Left hindlimb (tissue), 1 donor: ENCODE data around the gene PCED1B.

Experiments used
- DNase-seq: peaks from one replicate; pipeline ENCODE4 v3.0.0-alpha.2; 2018

PCED1B gene

DNA sequence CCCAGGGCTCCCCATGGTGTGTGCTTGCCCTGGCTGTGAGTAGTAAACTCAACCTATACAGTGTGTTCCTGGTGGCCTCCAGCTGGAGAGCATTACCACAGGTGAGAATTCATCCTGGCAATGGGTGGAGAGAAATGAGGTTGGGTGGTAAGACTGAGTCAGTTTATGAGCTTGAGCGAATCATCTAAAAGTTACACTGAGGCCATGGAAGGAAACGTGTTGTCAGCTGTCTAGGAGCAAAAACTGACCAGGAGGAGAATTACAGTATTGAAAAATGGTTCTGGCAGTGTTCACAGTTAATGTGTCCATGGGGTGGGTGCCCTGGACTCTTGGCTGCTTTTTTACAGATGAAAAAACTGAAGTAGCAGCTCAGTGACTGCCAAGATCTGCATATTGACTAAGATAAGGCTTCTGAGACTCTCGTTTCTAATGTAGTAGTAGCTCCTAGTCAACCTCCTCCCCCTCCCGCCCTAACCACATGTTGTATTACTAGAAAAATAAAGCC, 202.3 kb downstream of the PCED1B start:
- no peak for DNase-seq

DNA sequence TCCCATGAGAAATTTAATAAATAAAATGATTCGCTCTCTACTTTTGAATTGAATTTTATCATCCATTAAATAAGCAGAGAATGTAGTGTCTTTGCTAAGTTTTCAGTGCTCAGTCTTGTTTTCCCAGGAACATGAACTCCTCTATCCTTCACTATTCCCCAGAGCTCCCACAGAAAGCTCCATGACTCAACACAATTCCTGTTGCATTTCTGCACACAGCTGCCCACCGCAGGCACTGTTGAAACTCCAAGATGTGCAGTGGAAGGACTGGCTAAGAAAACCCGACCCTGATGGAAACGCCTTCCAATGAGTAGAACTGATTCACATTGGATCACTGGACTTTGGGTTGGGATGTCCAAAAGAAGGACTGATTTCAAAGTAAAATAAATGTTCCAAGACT, 202.8 kb downstream of the PCED1B start:
- no peak for DNase-seq
